PC-9 (cell line): Measurements from ENCODE around the gene SUPT3H. TPM values are rescaled to one million over a fixed set of nuclear protein-coding genes. Genes with fewer than 3 reads are reported as not detected.

Experiments used
- BruUV-seq: library from RNA; stranded (reverse); fragments of 400-500 nt; replicated peaks from 2 replicates; lab custom pipeline; 2021; lab: Mats Ljungman, UMichigan
- CTCF ChIA-PET: fragments of 300-600 bp; sonication (Branson Sonifier 250); formaldehyde crosslinking; loops from one replicate; lab custom pipeline; 2022; ENCODE audit warnings: antibody characterized with exemption; lab: Charles Lee
- POLR2A ChIA-PET: fragments of 300-600 bp; sonication (Branson Sonifier 250); formaldehyde crosslinking; loops from one replicate; lab custom pipeline; 2022; ENCODE audit warnings: antibody characterized with exemption; ENCODE audit not compliant: unreplicated experiment; lab: Charles Lee
- DNase-seq, 2 experiments: peaks; one replicate each; pipeline versions ENCODE4 v3.0.0 to v3.0.0-alpha.2; 2015 to 2022; ENCODE audit warnings: mixed read lengths in 1 of 2
- H2AFZ ChIP-seq: fragments of 200-600 bp; sonication (generic); 2 replicates; pipeline ENCODE4 v1.8.1; 2017; ENCODE audit warnings: antibody characterized with exemption
- H3F3A ChIP-seq: fragments of 200-600 bp; sonication (generic); 2 replicates; pipeline ENCODE4 v1.8.1; 2017; ENCODE audit warnings: antibody characterized with exemption, mild to moderate bottlenecking, low read depth; ENCODE audit not compliant: insufficient read depth
- H3K27ac ChIP-seq: fragments of 200-600 bp; sonication (generic); 2 replicates; pipeline ENCODE4 v1.6.1; 2016; ENCODE audit warnings: mixed run types
- H3K27me3 ChIP-seq: fragments of 200-600 bp; sonication (generic); 2 replicates; pipeline ENCODE4 v1.6.1; 2016; ENCODE audit warnings: low read depth, mixed run types; ENCODE audit not compliant: insufficient read depth
- H3K36me3 ChIP-seq: fragments of 200-600 bp; sonication (generic); 2 replicates; pipeline ENCODE4 v1.6.1; 2016; ENCODE audit warnings: low read depth, mixed run types
- H3K4me1 ChIP-seq: fragments of 200-600 bp; sonication (generic); replicated peaks from 2 replicates; pipeline ENCODE4 v1.6.1; 2016; ENCODE audit warnings: mixed run types; ENCODE audit not compliant: insufficient read depth
- H3K4me2 ChIP-seq: fragments of 200-600 bp; sonication (generic); 2 replicates; pipeline ENCODE4 v1.6.1; 2017; ENCODE audit warnings: mixed run types
- H3K4me3 ChIP-seq: fragments of 200-600 bp; sonication (generic); 2 replicates; pipeline ENCODE4 v1.6.1; 2016; ENCODE audit warnings: mixed run types
- H3K79me2 ChIP-seq: fragments of 200-600 bp; sonication (generic); 2 replicates; pipeline ENCODE4 v1.6.1; 2017; ENCODE audit warnings: low read depth, mixed run types
- H3K9me2 ChIP-seq: fragments of 200-600 bp; sonication (generic); 2 replicates; pipeline ENCODE4 v1.8.1; 2017; ENCODE audit warnings: mild to moderate bottlenecking; ENCODE audit not compliant: insufficient read depth
- H3K9me3 ChIP-seq: fragments of 200-600 bp; sonication (generic); 2 replicates; pipeline ENCODE4 v1.8.1; 2016; ENCODE audit warnings: low read depth; ENCODE audit not compliant: insufficient read depth
- H4K20me1 ChIP-seq: fragments of 200-600 bp; sonication (generic); 2 replicates; pipeline ENCODE4 v1.8.1; 2017; ENCODE audit not compliant: insufficient read depth
- CTCF ChIP-seq: fragments of 200-600 bp; sonication (generic); conservative IDR thresholded peaks from 2 replicates; pipeline ENCODE4 v1.6.1; 2017; ENCODE audit warnings: mixed run types, antibody characterized with exemption, mild to moderate bottlenecking, moderate library complexity
- EZH2 ChIP-seq: fragments of 200-600 bp; sonication (generic); IDR thresholded peaks from 2 replicates; pipeline ENCODE4 v1.8.0; 2017; ENCODE audit warnings: antibody characterized with exemption, low read depth
- intact Hi-C: fragments of 100-400 bp; cut with micrococcal nuclease; formaldehyde crosslinking; loops from one replicate; pipeline ENCODE4 v1.10.0; 2022; ENCODE audit not compliant: unreplicated experiment
- total RNA-seq: library from RNA; stranded (reverse); gene quantifications from 2 replicates; pipeline ENCODE4 v1.2.3, GENCODE V29; 2021

Gene SUPT3H
- total RNA-seq, 1 experiment from 2014 or later, result 9.2 TPM

DNA sequence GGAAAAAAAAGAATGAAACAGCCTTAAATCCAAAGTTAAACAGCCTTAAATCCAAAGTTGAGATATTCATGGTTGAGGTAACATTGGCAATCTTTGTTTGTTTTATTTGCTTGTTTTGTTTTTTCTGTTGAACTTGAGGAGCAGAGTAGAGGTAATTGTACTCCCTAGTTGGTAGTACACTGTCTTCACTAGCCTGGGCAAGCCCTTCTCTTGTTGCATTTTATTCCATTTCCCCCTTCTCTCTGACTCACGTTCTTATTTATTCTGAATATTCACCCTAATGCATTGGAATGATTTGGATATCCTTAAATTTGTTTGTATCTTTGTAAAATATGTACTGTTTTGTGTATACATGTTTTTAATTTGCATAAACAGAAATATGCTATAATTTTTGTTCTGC lies 592.6 kb downstream of the SUPT3H start:
- Histone ChIP-seq H3F3A (no peaks in the 10 kb centered on the region), H3K9me3 (no peaks in the 10 kb centered on the region), H3K36me3 (no peaks in the 10 kb centered on the region), H3K79me2 (no peaks in the 10 kb centered on the region), H3K9me2 (no peaks in the 10 kb centered on the region), H3K4me2 (no peak overlapping the region), H4K20me1 (no peaks in the 10 kb centered on the region), H3K27me3 (no peaks in the 10 kb centered on the region), H3K27ac (no peak overlapping the region), H2AFZ (no peak overlapping the region), H3K4me1 (no peaks in the 10 kb centered on the region), H3K4me3 (no peak overlapping the region)
- TF ChIP-seq CTCF, result no peak
- no peak for TF ChIP-seq EZH2
- POLR2A ChIA-PET, result no interaction called here
- no TSS peak for BruUV-seq
- CTCF ChIA-PET, result no interaction called here
- DNase-seq, result no peak
- intact Hi-C loops, result no loop called here

DNA sequence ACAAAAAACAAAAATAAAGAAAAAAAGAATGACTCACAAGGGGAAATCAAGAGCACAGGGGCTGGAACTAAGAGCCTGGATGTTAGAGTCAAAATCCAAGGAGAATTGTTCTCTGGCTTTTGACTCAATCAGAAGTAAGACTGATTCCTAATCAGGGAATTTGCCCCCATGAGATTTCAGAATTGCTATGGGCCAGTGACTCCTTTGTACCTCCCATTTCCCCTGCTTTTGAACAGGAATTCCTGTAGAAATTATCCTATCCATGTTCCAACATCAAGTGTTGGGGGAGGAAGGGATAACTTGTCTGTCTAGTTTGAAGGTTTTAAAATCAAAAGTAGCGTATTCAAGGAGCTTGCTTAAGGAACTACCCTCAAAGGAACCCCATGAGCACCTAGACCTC lies 593.5 kb downstream of the SUPT3H start:
- no TSS peak for BruUV-seq
- no peaks in the 10 kb centered on the region; the same call in 1 of the 2 replicates for H3K9me2 ChIP-seq
- ChIA-PET CTCF (no interaction called here), POLR2A (no interaction called here)
- no peaks in the 10 kb centered on the region for H3K36me3 ChIP-seq
- H2AFZ ChIP-seq, result no peak overlapping the region
- no peaks in the 10 kb centered on the region for H3F3A ChIP-seq
- no peaks in the 10 kb centered on the region for H3K79me2 ChIP-seq
- no peaks in the 10 kb centered on the region for H3K9me3 ChIP-seq
- intact Hi-C loops, result no loop called here
- no peaks in the 10 kb centered on the region for H3K27me3 ChIP-seq
- H4K20me1 ChIP-seq, result no peaks in the 10 kb centered on the region
- H3K27ac ChIP-seq, result no peak overlapping the region
- no peak overlapping the region for H3K4me3 ChIP-seq
- H3K4me1 ChIP-seq, result no peaks in the 10 kb centered on the region
- no peak overlapping the region for H3K4me2 ChIP-seq
- no peak for DNase-seq
- TF ChIP-seq EZH2 (no peak), CTCF (no peak)

DNA sequence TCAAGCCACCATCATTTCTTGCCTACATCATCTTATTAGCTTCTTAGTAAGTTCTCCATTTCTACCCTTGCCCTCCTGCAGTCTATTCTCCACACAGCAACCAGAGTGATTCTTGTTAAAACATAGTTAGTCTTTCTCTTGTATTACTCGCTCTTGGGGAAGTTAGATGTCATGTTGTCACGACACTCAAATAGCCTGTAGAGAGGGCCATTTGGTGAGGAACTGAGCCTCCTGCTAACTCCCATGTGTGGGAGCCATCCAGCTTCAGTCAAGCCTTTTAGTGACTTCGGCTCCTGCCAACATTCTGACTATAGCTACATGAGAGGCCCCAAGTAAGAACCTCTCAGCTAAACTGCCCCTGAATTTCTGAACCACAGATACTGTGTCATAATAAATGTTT lies 594.8 kb downstream of the SUPT3H start:
- POLR2A ChIA-PET, result no interaction called here
- DNase-seq, result no peak
- Histone ChIP-seq H3K4me2 (no peak overlapping the region), H3K9me3 (no peaks in the 10 kb centered on the region), H3K4me3 (no peak overlapping the region), H3K9me2 (no peaks in the 10 kb centered on the region; the same call in 1 of the 2 replicates), H4K20me1 (no peaks in the 10 kb centered on the region), H3F3A (no peaks in the 10 kb centered on the region), H3K4me1 (no peaks in the 10 kb centered on the region), H3K27me3 (no peaks in the 10 kb centered on the region), H3K36me3 (no peaks in the 10 kb centered on the region), H3K27ac (no peak overlapping the region), H2AFZ (no peak overlapping the region), H3K79me2 (no peaks in the 10 kb centered on the region)
- TF ChIP-seq EZH2 (no peak), CTCF (no peak)
- CTCF ChIA-PET, result interaction anchor here (0.6 kb wide), 1 partner anchor 192 kb away, joined by 4 read pairs; no protein-coding TSS in a partner anchor
- BruUV-seq, result no TSS peak
- intact Hi-C loops, result no loop called here
